ENCODE data around the gene COBL.

The COBL gene

DNA sequence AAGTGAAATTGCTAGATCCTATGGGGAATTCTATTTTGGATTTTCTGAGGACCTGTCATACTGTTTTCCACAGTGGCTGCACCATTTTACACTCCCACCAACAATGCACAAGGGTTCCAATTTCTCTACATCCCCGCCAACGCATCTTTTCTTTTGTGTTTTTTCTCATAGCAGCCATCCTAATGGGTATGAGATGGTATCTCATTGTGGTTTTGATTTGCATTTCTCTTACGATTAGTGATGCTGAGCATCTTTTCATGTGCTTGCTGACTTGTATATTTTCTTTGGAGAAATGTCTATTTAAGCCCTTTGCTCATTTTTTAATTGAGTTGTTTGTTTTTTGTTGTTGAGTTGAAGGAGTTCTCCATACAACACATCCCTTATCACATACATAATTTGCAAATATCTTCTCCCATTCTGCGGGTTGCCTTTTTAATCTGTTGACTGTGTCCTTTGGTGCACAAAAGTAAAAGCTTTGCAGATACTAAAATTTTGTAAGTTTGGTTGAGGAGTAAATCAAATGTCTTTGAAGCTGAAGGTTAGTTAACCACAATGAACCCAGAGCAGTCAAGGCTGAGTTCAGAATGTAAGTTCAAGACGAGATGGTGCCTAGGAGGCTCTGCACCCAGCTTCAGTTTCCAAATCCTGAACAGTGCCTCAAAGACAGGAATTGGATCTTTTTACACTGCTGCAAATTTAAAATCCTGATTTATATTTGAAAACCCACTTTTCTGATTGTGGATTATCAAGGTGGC lies 195.4 kb downstream of the COBL start:
- H3K4me3 ChIP-seq (replicated peaks; ENCODE audit: low read depth, low read length) = no peak overlapping the region
- no peak for DNase-seq (ENCODE audit: low read depth)
- TF ChIP-seq, protein P1, sequence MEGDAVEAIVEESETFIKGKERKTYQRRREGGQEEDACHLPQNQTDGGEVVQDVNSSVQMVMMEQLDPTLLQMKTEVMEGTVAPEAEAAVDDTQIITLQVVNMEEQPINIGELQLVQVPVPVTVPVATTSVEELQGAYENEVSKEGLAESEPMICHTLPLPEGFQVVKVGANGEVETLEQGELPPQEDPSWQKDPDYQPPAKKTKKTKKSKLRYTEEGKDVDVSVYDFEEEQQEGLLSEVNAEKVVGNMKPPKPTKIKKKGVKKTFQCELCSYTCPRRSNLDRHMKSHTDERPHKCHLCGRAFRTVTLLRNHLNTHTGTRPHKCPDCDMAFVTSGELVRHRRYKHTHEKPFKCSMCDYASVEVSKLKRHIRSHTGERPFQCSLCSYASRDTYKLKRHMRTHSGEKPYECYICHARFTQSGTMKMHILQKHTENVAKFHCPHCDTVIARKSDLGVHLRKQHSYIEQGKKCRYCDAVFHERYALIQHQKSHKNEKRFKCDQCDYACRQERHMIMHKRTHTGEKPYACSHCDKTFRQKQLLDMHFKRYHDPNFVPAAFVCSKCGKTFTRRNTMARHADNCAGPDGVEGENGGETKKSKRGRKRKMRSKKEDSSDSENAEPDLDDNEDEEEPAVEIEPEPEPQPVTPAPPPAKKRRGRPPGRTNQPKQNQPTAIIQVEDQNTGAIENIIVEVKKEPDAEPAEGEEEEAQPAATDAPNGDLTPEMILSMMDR (IDR thresholded peaks at IDR 0.05; ENCODE audit: low read length, missing control alignments) = no peak

GRCh38 chr7:51118628-51119027 lies 198.0 kb downstream of the COBL start:
- no peak overlapping the region for H3K4me3 ChIP-seq (replicated peaks; ENCODE audit: low read depth, low read length)
- no peak for DNase-seq (ENCODE audit: low read depth)
- TF ChIP-seq, protein P1 (IDR thresholded peaks at IDR 0.05; ENCODE audit: low read length, missing control alignments) = no peak

- no peak for DNase-seq (ENCODE audit: low read depth)
- TF ChIP-seq, protein P1 (IDR thresholded peaks at IDR 0.05; ENCODE audit: low read length, missing control alignments) = no peak
- H3K4me3 ChIP-seq (replicated peaks; ENCODE audit: low read depth, low read length) = no peak overlapping the region
These were observed 202.1 kb downstream of the COBL start for GRCh38 chr7:51114501-51114900.

DNA sequence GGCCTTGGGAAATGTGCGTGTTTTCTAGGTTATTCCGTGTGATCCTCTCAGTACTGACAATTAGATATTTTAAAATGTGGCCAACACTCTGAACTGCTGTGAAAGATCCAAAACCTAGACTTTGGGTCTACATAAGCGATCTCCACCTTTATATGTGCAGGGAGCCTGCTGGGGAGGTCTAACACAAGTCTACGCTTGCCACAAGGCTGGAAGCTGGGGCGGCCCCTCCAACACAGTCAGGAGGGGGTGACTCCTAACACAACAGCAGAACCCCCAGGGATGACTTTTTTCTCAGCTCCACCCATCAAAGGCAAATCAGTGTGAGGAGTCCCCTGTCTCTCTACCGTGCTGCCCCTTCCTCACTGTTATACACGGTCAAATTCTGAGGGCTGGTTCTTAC lies 202.6 kb downstream of the COBL start:
- no peak overlapping the region for H3K4me3 ChIP-seq (replicated peaks; ENCODE audit: low read depth, low read length)
- DNase-seq (ENCODE audit: low read depth) = no peak
- TF ChIP-seq, protein P1 (IDR thresholded peaks at IDR 0.05; ENCODE audit: low read length, missing control alignments) = no peak

DNA sequence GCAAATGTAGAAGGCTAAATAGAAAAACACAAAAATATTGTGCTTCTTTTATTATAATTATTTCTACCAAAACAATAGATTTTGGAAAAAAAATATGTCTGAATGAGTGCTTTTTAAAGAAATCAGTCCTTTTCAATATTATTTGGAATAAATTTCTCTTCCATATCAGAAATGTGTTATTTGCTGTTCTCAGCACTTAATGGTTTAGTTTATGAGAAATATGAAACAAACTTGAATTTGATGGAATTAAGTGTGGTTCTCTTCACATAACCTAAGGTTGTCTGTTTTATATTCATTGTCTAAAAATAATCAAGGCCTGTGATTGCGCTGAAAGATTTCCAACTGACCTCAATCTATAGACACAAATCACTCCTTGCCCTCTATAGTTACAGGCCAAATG lies 203.0 kb downstream of the COBL start:
- no peak for DNase-seq (ENCODE audit: low read depth)
- H3K4me3 ChIP-seq (replicated peaks; ENCODE audit: low read depth, low read length) = no peak overlapping the region
- TF ChIP-seq, protein P1 (IDR thresholded peaks at IDR 0.05; ENCODE audit: low read length, missing control alignments) = no peak

GRCh38 chr7:51111241-51111940 lies 205.2 kb downstream of the COBL start:
- DNase-seq (ENCODE audit: low read depth) = no peak
- TF ChIP-seq, protein P1 (IDR thresholded peaks at IDR 0.05; ENCODE audit: low read length, missing control alignments) = no peak
- no peak overlapping the region for H3K4me3 ChIP-seq (replicated peaks; ENCODE audit: low read depth, low read length)

Measured in fibroblast of pulmonary artery (primary cell).